GM21526 (cell line): ENCODE measurements around the gene VAPA.

Source experiments
- ATAC-seq: cut with Tn5 transposase; IDR thresholded peaks from one replicate; pipeline ENCODE4 v1.9.1; 2021; ENCODE audit warnings: moderate library complexity; ENCODE audit not compliant: unreplicated experiment, low FRiP score

Gene VAPA, protein sequence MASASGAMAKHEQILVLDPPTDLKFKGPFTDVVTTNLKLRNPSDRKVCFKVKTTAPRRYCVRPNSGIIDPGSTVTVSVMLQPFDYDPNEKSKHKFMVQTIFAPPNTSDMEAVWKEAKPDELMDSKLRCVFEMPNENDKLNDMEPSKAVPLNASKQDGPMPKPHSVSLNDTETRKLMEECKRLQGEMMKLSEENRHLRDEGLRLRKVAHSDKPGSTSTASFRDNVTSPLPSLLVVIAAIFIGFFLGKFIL

DNA sequence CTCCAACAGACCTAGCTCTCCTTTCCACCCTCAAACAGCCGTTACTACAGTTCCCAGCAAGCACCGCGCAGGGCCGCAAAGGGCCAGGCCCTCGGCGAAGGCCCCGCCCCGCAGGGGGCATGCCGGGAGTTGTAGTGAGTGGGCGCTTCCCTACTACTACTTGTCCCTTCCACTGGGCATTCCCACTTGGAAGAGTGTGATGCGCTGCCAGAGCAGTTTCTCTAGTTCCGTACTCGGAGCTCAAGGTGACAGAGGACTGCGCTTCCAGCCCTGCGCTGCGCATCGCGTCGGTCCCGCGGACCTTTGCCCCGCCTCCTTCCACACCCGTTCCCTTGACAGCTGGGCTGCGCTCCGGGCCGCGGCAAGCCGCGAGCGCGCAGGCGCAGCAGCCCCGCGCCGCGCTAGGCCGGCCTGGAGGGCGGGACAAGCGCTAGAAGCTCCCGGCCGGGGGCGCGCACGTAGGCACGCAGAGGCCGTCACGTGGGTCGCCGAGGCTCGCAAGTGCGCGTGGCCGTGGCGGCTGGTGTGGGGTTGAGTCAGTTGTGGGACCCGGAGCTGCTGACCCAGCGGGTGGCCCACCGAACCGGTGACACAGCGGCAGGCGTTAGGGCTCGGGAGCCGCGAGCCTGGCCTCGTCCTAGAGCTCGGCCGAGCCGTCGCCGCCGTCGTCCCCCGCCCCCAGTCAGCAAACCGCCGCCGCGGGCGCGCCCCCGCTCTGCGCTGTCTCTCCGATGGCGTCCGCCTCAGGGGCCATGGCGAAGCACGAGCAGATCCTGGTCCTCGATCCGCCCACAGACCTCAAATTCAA, at the start of gene VAPA:
Gene VAPA (plus strand): TSS at position 491 of the 808 bp plus-strand sequence. CDS start 241 bp downstream, at position 732.
- peak; percentile 80 for ATAC-seq

DNA sequence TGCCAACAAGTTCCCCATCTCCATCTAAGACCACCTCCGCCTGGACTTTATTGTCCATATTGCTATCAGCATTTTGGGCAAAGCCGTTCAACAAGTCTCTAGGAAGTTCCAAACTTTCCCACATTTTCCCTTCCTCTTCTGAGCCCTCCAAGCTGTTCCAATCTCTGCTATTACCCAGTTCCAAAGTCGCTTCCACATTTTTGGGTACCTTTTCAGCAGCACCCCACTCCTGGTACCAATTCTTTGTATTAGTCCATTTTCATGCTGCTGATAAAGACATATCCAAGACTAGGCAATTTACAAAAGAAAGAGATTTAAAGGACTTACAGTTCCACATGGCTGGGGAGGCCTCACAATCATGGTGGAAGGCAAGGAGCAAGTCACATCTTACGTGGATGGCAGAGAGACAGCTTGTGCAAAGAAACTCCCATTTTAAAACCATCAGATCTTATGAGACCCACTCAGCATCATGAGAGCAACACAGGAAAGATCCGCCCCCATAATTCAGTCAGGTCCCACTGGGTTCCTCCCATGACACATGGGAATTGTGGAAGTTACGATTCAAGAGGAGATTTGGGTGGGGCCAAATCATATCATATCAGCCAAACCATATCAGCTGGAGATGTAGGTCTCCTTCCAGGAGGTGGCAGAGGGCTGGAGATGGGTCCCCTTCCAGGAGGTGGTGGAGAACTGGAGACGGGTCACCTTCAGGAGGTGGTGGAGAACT, 47.9 kb upstream of the VAPA start:
- ATAC-seq: no peak

DNA sequence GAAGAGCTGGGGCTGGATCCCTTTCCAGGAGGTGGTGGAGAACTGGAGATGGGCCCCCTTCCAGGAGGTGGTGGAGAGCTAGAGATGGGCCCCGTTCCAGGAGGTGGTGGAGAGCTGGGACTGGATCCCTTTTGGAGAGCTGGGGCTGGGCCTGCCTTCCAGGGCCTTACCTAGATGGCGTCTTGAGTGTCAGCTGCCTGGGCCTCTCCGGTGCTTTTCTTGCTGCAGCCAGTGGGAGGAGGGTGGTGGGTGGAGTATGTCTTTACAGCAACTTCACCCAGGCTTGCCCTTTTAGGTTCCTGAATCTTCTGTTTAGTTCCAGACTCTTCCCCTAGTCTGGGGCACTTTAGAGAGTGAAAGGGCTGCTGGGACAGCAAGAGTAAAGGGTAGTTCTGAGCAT, 47.2 kb upstream of the VAPA start:
- ATAC-seq: no peak

DNA sequence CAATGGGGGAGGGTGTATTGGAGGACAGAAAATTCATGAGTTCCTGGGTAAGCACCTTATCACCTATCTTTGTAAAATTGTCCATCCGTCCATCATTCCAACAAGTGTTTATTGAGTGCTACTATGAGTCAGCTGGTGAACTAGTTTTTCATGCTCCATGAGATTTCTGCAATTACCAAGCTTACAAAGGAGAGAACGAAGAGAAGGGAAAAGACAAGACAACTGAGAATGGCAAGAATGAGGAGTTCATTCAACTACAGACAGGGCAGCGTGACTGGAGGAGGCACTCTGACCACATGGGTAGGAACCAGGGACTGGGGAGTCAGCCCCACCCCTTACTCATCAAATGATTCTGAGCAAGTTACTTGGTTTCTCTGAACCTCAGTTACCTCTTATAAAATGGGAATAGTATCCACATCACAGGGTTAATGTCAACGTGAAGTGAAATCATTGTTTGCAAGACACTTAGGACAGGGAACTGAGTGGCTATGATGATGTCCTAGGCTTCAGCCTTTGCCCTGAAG, 46.7 kb upstream of the VAPA start:
- ATAC-seq: no peak

DNA sequence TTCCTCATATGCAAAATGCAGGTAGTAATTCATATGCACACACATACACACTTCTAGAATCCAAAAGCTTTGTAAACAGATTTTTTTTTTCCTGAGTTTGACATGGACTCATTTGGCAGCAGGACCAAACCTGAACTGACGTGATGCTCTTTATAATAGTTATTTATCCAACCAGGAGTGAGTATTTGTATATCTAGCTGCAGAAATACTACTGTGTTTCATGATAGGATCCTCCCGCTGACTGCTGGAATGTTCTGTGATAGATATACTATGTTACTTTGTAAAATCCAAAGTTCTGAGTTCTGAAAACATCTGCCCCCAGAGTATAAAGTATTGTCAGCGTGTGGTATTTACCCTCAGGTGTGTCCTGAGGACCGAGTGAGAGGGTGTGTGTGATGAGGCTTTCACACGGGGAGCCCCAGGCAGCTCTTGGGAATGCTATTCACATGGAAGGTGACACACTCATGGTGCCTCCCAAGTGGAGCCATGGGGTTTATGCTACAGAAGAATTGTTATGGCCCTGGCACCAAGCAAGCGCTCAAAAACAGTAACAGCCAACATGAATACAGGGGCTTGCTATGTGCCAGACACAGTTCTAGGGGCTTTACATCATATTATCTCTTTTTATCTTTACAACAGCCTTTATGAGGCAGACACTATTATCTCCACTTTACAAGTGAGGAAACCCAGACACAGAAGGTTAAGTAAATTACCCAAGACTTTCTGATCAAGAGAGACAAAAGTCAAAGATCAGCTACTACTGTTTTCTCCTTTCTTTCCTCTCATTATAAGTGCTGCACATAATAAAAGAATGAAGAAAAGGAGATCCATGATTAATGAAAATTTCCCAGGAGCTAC, 44.7 kb upstream of the VAPA start:
- ATAC-seq: no peak

DNA sequence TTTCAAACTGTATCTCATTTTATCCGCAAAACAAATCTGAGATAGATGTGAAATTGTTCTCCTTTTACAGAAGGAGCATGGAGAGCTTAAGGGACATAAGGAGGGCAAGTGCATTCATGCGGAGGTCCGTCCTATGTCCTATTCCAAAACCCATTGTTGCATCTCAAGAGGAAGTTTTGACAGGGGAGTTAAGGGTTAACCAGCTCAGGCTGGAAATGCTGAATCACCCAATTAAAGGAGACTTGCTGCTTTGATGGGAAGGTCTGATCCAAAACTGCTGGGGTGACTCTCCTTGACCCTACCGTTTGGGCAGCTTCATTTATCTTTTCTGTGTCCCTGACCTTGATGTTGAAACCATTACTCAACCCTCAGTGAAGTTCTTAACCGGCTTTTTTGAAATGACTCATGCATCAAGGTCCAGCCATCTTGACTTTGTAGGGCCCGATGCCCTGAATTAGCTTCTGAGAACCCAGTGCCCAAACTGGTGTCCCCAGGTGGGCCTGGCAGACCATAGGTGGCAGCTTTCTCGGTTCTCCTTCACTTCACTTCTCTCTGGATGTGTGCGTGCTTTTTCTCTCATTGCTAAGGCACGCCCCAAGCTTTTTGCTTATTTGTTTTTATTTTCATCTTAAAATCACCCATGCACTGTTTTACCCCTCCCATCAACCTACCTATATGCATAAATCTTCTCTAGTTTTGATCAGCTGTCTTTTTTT, 43.9 kb upstream of the VAPA start:
- peak; percentile 66 for ATAC-seq

- ATAC-seq: no peak
Measured at GRCh38 chr18:9870431-9871008, 43.3 kb upstream of the VAPA start.

DNA sequence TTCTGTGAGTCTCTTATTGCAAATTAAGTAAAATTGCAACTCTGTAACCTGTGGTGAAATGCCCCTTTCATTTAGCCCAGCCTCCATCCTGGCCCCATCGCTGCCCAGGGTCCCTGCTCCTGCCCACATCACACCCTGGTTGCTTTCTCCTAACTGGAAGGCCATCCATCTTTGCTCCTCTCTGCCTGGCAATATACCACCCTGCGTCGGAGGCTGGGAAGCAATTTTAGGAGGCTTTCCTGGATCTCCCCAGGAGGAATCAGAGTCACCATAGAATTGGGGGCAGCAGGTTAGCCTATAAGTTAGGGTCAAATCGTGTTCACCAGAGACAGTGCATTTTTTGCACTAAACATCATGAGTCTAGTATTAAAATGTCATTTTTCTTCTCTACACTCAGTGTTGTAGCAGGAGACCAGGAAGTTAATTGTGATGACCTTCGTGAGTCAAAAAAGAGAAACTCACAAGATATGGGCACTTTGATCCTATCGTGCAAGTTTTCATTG, 42.5 kb upstream of the VAPA start:
- no peak for ATAC-seq

DNA sequence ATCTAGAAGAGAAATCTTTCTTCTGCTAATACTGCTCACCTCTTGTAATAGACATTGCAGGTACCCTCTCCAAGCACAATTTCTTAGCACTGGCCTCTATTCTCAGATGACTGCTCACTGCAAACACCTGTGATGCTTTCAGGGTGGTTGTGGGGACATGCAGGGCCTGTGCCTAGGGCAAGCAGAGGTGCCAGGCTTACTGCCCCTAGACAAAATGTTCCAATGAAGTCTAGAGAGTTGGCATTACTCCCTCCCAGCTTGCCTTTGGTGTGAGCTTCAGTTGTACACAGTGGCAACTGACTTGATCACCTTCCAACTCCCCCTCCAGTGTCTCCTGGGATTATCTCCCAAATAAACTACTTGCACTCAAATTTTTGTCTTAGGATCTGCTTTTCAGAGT, 41.0 kb upstream of the VAPA start:
- ATAC-seq: no peak

GRCh38 chr18:9874728-9875127, 39.1 kb upstream of the VAPA start:
- no peak for ATAC-seq

- ATAC-seq: no peak
Measured at GRCh38 chr18:9876212-9876866, 37.5 kb upstream of the VAPA start.

DNA sequence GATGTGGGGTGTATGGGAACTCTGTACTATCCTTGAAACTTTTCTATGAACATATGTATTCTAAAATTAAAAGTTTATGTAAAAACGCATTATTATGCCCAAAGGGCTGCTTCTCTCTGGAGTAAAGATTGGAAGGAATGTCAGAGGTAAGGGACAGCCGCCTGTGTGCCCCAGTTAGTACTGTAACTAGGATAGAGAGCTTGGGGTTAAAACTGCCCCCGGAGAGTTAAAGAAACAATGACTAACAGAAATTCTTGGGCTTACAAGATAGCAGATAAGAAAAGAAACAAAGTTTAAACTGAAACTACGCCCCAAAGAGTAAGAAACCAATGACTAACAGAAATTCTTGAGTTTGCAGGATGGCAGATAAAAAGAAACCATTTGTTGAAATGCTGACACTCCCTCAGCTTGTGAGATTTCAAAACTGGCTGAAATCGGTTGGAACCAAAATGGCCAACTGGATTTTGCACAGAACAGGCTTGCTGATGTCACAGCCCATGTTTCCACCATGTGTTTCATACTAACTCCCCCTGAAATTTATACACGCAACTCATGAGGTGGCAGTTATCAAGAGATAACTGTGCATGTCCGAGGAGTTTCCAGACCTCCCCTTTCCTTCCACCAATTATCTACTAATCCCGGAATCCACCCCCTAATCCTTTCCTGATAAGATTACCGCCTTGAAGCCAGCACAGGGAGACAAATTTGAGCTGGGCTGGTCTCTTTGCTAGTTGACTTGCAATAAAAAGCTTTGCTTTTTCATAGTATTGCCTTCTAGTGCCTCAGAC, 36.8 kb upstream of the VAPA start:
- no peak for ATAC-seq

GRCh38 chr18:9877655-9878014, 36.2 kb upstream of the VAPA start:
- ATAC-seq: no peak

DNA sequence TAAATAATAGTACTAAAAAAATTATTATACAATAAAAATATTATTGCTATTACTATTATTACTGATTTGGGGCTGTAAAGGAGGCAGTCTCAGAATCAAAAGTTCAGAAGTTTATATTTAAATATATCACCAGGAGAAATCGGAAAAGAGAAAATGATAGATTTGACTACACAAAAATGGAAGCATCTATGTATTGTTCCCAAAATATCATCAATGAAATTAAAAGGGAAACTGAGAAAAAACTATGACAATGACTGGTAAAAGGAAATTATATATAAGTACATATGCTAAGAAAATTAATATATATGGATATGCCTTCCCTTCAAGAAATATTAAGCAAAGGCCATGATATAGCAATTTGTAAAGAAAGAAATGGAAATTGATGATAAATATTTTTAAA, 35.7 kb upstream of the VAPA start:
- no peak for ATAC-seq

GRCh38 chr18:9878783-9879242, 35.0 kb upstream of the VAPA start:
- no peak for ATAC-seq

- no peak for ATAC-seq
Measured at GRCh38 chr18:9884090-9884489, 29.7 kb upstream of the VAPA start.

- ATAC-seq: no peak
Measured at GRCh38 chr18:9884532-9885140, 29.2 kb upstream of the VAPA start.
